ENCODE measurements around the gene ZW10.
"Not testable (repeated sequence)": the region's sequence is repeated elsewhere in the genome, so short reads cannot be mapped to it uniquely, and the experiment has no call there.

Gene ZW10

DNA sequence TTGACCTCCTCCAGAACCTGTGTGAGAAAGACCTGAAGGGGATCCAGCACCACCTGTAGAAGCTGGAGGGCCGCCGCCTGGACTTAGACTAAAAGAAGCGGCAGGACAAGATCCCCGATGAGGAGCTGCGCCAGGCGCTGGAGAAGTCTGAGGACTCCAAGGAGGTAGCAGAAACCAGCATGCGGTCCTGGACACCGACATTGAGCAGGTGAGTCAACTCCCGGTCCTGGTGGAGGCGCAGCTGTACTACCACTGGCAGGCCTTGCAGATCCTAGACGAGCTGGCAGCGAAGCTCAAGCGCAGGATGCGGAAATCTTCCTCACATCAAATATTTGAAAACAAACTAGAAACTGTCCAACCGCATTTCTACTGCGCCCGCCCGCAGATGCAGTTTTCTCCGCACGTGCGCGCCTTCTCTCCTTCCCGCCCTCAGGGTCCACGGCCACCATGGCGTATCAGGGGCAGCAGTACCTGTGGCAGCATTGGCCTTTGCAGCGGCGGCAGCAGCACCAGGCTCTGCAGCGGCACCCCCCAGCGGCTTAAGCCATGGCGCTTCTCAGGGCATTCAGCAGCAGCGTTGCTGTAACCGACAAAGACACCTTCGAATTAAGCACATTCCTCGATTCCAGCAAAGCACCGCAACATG, 16.3 kb upstream of the ZW10 start:
- FAIRE-seq (no peak), DNase-seq (ENCODE audit: insufficient read length) (no peak)
- TF ChIP-seq POLR2AphosphoS5 (IDR thresholded peaks at IDR 0.05; ENCODE audit: low read depth, low read length), result no peak
- no peak for TF ChIP-seq TAF1 (IDR thresholded peaks at IDR 0.05; ENCODE audit: borderline replicate concordance, low read depth, low read length)
- TF ChIP-seq POLR2A (IDR thresholded peaks at IDR 0.05; ENCODE audit: low read depth, low read length), result no peak

DNA sequence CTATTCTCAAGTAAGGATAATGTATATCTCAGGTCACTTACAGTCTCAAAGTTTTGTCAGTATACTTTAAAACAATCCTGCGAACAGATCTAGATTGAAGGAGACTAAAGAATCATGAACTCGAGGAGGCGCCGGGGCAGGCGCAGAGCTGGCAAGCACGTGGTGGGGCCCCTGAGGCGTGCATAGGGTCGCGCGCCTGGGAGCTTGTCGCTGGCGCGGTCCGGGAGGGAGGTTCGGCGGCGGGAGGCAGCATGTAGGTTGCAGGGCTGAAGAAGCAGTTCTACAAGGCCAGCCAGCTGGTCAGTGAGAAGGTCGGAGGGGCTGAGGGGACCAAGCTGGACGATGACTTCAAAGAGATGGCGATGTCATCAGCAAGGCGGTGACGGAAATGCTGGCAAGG, 15.5 kb upstream of the ZW10 start:
- not testable (repeated sequence) for FAIRE-seq; DNase-seq (ENCODE audit: insufficient read length)

DNA sequence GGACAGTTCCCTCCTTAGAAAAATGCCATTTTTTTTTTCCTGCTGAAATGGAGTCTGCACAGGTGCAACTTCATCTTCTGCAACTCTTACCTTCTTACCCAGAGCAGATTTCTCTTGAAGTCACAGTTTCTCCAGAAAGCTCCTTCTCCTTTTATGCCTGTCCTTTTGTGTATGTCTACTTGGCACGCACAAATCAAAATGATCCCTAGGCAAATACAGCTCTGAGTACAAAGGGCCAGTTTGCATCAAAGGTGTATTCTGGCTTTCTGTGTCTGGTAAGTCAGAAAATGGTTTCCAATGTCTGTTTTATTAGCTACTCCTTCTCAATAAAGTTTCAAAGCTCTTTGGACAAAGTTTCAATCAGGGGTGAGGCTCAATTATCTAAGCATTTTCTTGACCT, 8.6 kb upstream of the ZW10 start:
- FAIRE-seq, result no peak
- no peak for DNase-seq (ENCODE audit: insufficient read length)
- no peak for TF ChIP-seq POLR2AphosphoS5 (IDR thresholded peaks at IDR 0.05; ENCODE audit: low read depth, low read length)
- no peak for TF ChIP-seq POLR2A (IDR thresholded peaks at IDR 0.05; ENCODE audit: low read depth, low read length)
- TF ChIP-seq TAF1 (IDR thresholded peaks at IDR 0.05; ENCODE audit: borderline replicate concordance, low read depth, low read length), result no peak

DNA sequence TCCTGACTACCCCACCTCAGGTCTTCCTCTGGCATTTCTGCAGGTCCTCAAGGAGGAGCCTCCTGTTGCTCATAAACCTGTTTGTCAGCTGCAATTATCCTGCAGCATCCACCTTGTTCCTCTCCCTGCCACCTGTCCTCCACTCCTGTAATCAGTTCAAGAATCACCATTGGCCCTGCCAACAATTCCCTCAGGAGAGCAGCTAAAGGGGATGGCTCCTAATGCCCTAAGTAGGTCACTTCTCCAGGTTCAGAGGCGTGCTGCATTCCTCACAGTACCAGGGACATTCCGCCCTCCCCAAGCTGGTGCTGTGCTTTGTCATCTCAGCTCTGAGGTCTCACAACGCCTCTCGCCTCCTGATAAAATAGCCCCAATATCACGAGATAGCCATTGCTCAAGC, 8.2 kb upstream of the ZW10 start:
- DNase-seq (ENCODE audit: insufficient read length) (no peak), FAIRE-seq (no peak)
- TF ChIP-seq POLR2AphosphoS5 (IDR thresholded peaks at IDR 0.05; ENCODE audit: low read depth, low read length) (no peak), TAF1 (IDR thresholded peaks at IDR 0.05; ENCODE audit: borderline replicate concordance, low read depth, low read length) (no peak), POLR2A (IDR thresholded peaks at IDR 0.05; ENCODE audit: low read depth, low read length) (no peak)

DNA sequence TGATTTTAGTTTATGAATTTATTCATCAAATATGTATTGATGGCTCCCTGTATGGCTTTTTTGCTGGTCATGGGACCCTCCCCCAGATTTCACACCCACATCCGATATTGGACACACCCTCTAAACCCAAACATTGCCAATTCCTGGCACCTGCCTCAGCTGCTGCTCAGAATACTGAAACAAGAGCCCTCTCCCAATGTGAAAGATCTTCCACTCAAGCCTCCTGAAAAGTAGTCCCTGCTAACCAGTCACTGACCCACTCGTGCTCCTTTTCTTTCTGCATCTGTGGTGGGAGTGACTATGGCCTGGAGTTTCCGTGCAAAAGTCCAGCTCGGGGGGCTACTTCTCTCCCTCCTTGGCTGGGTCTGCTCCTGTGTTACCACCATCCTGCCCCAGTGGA, 6.0 kb upstream of the ZW10 start, which contains the start of gene CLDN25:
Gene CLDN25, plus strand, starts transcription at position 301 of the 400 bp plus-strand sequence. Its CDS starts 0 bp downstream, at position 301.
- TF ChIP-seq POLR2AphosphoS5 (IDR thresholded peaks at IDR 0.05; ENCODE audit: low read depth, low read length) (no peak), TAF1 (IDR thresholded peaks at IDR 0.05; ENCODE audit: borderline replicate concordance, low read depth, low read length) (no peak), POLR2A (IDR thresholded peaks at IDR 0.05; ENCODE audit: low read depth, low read length) (no peak)
- FAIRE-seq (no peak), DNase-seq (ENCODE audit: insufficient read length) (no peak)

DNA sequence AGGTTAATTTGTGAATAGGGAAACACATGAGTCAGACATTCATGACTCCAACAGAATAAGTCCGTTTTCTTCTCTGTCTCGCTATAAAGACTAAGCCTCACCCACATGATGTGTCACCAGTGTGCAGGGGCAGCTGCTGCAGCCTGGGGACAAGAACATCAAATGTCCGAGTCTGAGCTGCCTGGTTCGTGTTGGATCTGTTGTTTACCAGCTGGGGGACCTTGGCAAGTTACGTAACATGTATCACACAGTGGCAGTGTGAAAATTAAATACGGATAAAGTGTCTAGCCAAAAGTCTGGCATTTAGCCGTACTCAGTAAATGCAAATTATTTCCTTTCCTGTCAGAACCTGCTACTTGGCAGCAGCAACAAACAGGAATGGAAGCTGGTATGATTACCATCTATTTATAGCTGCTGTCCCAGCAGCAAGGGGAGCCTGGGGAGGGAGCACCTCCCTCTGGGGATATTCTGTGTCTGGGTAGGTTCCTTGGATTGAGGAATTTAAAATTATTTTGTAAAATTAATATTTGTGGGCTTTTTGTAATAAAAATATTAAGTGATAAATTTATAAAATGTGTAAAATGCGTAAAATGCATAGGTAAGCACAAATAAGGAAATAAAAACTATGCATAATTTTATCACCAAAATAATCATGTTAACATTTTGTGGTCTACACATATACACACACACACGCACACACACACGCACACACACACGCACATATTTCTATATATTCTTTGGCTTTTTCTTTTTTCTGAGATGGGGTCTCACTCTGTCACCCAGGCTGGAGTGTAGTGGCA, 4.8 kb upstream of the ZW10 start:
- DNase-seq (ENCODE audit: insufficient read length) (no peak), FAIRE-seq (peak; percentile 21)
- no peak for TF ChIP-seq TAF1 (IDR thresholded peaks at IDR 0.05; ENCODE audit: borderline replicate concordance, low read depth, low read length)

DNA sequence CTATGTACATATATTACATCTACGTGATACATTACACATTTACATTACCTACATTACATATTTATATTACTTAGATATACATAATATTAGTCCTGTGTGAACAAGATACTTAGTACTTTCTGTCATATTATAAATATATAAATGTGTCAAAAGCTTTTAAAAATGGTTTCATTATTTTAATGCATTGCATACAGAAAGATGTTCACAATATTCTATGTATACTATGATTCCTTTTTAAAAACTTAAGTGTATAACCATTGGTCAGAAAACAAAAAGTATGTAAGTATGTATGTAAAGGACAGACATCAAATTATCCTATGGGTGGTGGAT, 647 bp upstream of the ZW10 start:
- no peak for FAIRE-seq

DNA sequence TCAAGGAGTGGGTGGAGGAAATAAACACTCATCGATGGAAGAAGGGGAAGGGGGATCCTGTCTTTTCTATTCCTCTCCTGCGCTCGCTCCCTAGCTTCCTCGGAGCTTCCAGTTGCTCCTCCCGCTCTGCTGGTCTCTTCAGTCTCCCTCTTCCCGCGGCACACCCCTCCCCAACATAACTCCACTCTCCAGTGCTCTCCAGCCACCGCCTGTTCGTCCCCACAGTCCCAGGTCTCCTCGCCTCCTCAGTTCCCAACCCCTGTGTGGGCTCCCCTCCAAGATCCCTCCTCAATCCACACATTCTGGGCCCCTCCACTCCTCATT, 438 bp downstream of the ZW10 start:
- no peak for TF ChIP-seq POLR2A (IDR thresholded peaks at IDR 0.05; ENCODE audit: low read depth, low read length)
- TF ChIP-seq POLR2AphosphoS5 (IDR thresholded peaks at IDR 0.05; ENCODE audit: low read depth, low read length), result no peak
- no peak for TF ChIP-seq TAF1 (IDR thresholded peaks at IDR 0.05; ENCODE audit: borderline replicate concordance, low read depth, low read length)
- DNase-seq (ENCODE audit: insufficient read length) (no peak), FAIRE-seq (no peak)

More for the DNA sequence above, 647 bp upstream of the ZW10 start:
- DNase-seq (ENCODE audit: insufficient read length), result no peak
- TF ChIP-seq POLR2A (IDR thresholded peaks at IDR 0.05; ENCODE audit: low read depth, low read length), result no peak
- TF ChIP-seq TAF1 (IDR thresholded peaks at IDR 0.05; ENCODE audit: borderline replicate concordance, low read depth, low read length), result no peak
- TF ChIP-seq POLR2AphosphoS5 (IDR thresholded peaks at IDR 0.05; ENCODE audit: low read depth, low read length), result no peak

DNA sequence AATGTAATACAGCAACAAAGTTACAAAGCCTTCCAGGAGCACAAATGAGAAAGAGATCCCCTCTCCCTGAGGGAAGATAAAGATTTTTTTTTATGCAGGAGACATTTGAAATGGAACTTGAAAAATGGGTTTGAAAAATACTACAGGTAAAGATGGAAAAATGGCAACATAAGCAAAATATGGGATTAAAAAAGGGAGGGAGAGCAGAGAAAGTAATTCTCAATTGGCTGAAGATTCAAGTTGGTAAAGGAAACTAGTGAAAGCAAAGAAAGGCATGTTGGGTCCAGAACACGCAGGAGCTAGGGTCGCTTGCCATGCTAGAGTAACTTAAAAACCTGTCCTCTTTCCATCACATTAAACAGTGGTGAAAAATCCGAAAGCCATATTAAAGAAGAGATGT, 1.5 kb downstream of the ZW10 start:
- TF ChIP-seq POLR2AphosphoS5 (IDR thresholded peaks at IDR 0.05; ENCODE audit: low read depth, low read length) (no peak), TAF1 (IDR thresholded peaks at IDR 0.05; ENCODE audit: borderline replicate concordance, low read depth, low read length) (no peak), POLR2A (IDR thresholded peaks at IDR 0.05; ENCODE audit: low read depth, low read length) (no peak)
- no peak for DNase-seq (ENCODE audit: insufficient read length)
- no peak for FAIRE-seq

DNA sequence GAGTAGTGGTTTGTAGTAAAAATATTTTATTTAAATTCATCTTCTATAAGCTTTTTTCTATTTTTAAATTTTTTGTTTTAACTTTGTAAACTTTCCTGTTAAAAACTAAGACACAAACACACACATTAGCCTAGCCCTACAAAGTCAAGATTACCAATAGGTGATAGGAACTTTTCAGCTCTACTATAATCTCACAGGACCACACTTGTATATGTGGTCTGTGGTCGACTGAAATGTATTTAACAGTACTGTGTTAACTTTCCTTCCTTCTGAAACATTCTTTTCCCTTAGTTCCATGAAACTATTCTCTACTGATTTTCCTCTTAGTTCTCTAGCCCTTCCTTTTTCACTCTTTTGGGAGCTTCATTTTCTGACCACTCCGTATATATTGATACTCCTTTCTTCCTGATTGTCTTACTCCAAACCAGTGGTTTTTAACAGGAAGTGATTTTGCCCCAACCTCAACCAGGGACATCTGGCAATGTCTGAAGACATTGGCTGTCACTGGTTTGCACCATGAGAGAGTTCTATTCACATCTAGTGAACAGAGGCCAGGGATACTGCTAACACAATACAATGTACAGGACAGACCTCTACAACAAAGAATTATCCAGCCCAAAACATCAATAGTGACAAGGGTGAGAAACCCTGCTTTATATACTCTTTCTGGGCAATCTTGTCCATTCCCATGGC, 8.8 kb downstream of the ZW10 start:
- FAIRE-seq (no peak), DNase-seq (ENCODE audit: insufficient read length) (no peak)
- TF ChIP-seq POLR2AphosphoS5 (IDR thresholded peaks at IDR 0.05; ENCODE audit: low read depth, low read length) (no peak), POLR2A (IDR thresholded peaks at IDR 0.05; ENCODE audit: low read depth, low read length) (no peak), TAF1 (IDR thresholded peaks at IDR 0.05; ENCODE audit: borderline replicate concordance, low read depth, low read length) (no peak)

DNA sequence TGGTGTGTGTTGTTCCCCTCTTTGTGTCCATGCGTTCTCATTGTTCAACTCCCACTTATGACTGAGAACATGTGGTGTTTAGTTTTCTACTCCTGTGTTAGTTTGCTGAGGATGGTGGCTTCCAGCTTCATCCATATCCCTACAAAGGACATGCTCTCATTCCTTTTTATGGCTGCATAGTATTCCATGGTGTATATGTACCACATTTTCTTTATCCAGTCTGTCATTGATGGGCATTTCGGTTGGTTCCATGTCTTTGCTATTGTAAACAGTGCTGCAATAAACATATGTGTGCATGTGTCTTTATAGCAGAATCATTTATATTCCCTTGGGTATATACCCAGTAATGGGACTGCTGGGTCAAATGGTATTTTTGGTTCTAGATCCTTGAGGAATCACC, 10.5 kb downstream of the ZW10 start:
- FAIRE-seq; DNase-seq (ENCODE audit: insufficient read length): not testable (repeated sequence)

DNA sequence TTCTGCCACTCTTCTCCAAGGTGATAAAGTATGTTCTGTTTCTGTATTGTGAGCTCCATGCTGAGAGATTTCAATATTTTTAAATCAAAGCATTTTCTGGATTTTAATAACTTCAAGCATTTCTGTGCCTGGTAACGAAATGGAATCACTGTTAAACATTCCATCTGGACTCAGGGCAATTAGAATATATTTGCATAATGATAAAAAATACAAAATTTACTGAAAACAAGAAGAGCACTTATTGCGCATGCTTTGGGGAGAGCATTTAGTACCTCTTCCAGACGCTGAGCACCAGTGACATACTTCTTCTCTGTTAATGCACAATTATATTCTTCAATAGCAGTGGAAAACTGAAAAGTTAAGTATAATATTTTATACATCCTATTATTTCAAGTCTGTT, 13.3 kb downstream of the ZW10 start:
- FAIRE-seq (no peak), DNase-seq (ENCODE audit: insufficient read length) (no peak)
- TF ChIP-seq TAF1 (IDR thresholded peaks at IDR 0.05; ENCODE audit: borderline replicate concordance, low read depth, low read length), result no peak
- no peak for TF ChIP-seq POLR2AphosphoS5 (IDR thresholded peaks at IDR 0.05; ENCODE audit: low read depth, low read length)
- TF ChIP-seq POLR2A (IDR thresholded peaks at IDR 0.05; ENCODE audit: low read depth, low read length), result no peak

All from GM12892 (cell line).